Prostate gland (tissue), 2 donors: ENCODE results near the gene ATXN1.

Experiments used
- CTCF ChIP-seq, 4 experiments: fragments of 200-600 bp in 2 of 4; fragments of 450-650 bp in 2 of 4; sonication (generic) in 2 of 4; IDR thresholded peaks; 1 replicate in 3 of 4; 2 replicates in 1 of 4; pipeline ENCODE4 v1.5.1; 2016 to 2019; ENCODE audit warnings: antibody characterized with exemption in 4 of 4, mild to moderate bottlenecking in 2 of 4, moderate library complexity in 2 of 4
- POLR2A ChIP-seq: fragments of 450-650 bp; IDR thresholded peaks from one replicate; pipeline ENCODE4 v1.6.1; 2016; ENCODE audit warnings: antibody characterized with exemption, mild to moderate bottlenecking

GRCh38 chr6:16273256-16273655 is 488.0 kb downstream of the ATXN1 start:
- TF ChIP-seq POLR2A (no peak), CTCF (IDR thresholded peaks at IDR 0.05) (no peak)
